HCT116 (cell line): ENCODE measurements around the gene IFITM10. TPM values are rescaled to one million over a fixed set of nuclear protein-coding genes. Genes with fewer than 3 reads are reported as not detected.

Source experiments
- ATAC-seq: fragments of 200-7000 bp; cut with Tn5 transposase; 2 replicates; pipeline ENCODE4 v1.9.1; 2020; ENCODE audit warnings: mild to moderate bottlenecking, moderate library complexity
- BruUV-seq: library from RNA; stranded (reverse); fragments of 400-500 nt; replicated peaks from 2 replicates; lab custom pipeline; 2021; lab: Mats Ljungman, UMichigan
- CTCF ChIA-PET: fragments of 300-600 bp; sonication (Branson Sonifier 250); formaldehyde crosslinking; loops from one replicate; lab custom pipeline; 2021; ENCODE audit warnings: antibody characterized with exemption; lab: Charles Lee
- POLR2A ChIA-PET: fragments of 300-600, 350-600 bp; sonication (Branson Sonifier 250); formaldehyde crosslinking; loops from one replicate; lab custom pipeline; 2021; ENCODE audit warnings: antibody characterized with exemption; lab: Charles Lee
- RAD21 ChIA-PET, 2 experiments: fragments of 300-600 bp; sonication (Branson Sonifier 250); formaldehyde crosslinking; loops; one replicate each; lab custom pipeline; 2023; ENCODE audit warnings: low total read pairs in 2 of 2; ENCODE audit not compliant: uncharacterized antibody in 2 of 2, unreplicated experiment in 2 of 2, low non-redundant PET in 1 of 2; lab: Charles Lee
- DNase-seq: peaks from one replicate; pipeline ENCODE4 v3.0.0-alpha.2; 2010; ENCODE audit warnings: low read depth, low spot score
- H2AFZ ChIP-seq: fragments of 200-600 bp; shearing (Covaris generic), sonication (generic); 2 replicates; pipeline ENCODE4 v1.6.1; 2017; ENCODE audit warnings: low read depth, mixed run types, mixed read lengths, antibody characterized with exemption, low read length; ENCODE audit not compliant: poor library complexity, severe bottlenecking
- H3K27ac ChIP-seq: 2 replicates; pipeline ENCODE4 v1.5.1; 2012; ENCODE audit warnings: low read depth, low read length
- H3K27me3 ChIP-seq: fragments of 200-600 bp; sonication (generic); 2 replicates; pipeline ENCODE4 v1.6.1; 2016; ENCODE audit warnings: mixed run types, low read length, mixed read lengths; ENCODE audit not compliant: insufficient read depth
- H3K36me3 ChIP-seq, 2 experiments: fragments of 200-500 bp in 1 of 2; fragments of 200-600 bp in 1 of 2; sonication (Bioruptor generic) in 1 of 2; sonication (generic) in 1 of 2; 2 replicates each; pipeline versions ENCODE4 v1.5.1 to v1.6.1; 2014 to 2016; ENCODE audit warnings: low read length in 2 of 2, inconsistent platforms in 1 of 2, mixed read lengths in 1 of 2, mixed run types in 1 of 2; ENCODE audit not compliant: insufficient read depth in 2 of 2, control insufficient read depth in 1 of 2
- H3K4me1 ChIP-seq, 2 experiments: fragments of 200-600 bp in 1 of 2; sonication (generic) in 1 of 2; 2 replicates each; pipeline versions ENCODE4 v1.5.1 to v1.6.1; 2012 to 2017; ENCODE audit warnings: low read length in 2 of 2, inconsistent platforms in 1 of 2, mild to moderate bottlenecking in 1 of 2, mixed read lengths in 1 of 2, mixed run types in 1 of 2, moderate library complexity in 1 of 2; ENCODE audit not compliant: insufficient read depth in 2 of 2, control insufficient read depth in 1 of 2
- H3K4me2 ChIP-seq: fragments of 200-600 bp; sonication (generic); 2 replicates; pipeline ENCODE4 v1.6.1; 2017; ENCODE audit warnings: mixed run types, low read length, mixed read lengths
- H3K4me3 ChIP-seq, 2 experiments: fragments of 200-600 bp in 1 of 2; sonication (generic) in 1 of 2; replicated peaks in 1 of 2; 2 replicates each; pipeline ENCODE4 v1.5.1; 2011 to 2016; ENCODE audit warnings: low read length in 2 of 2, control low read depth in 1 of 2, low read depth in 1 of 2, mild to moderate bottlenecking in 1 of 2, mixed read lengths in 1 of 2, mixed run types in 1 of 2
- H3K79me2 ChIP-seq: fragments of 200-600 bp; sonication (generic); 2 replicates; pipeline ENCODE4 v1.6.1; 2017; ENCODE audit warnings: mild to moderate bottlenecking, mixed run types, low read length, moderate library complexity, mixed read lengths; ENCODE audit not compliant: insufficient read depth
- H3K9ac ChIP-seq: fragments of 200-600 bp; sonication (generic); 2 replicates; pipeline ENCODE4 v1.6.1; 2016; ENCODE audit warnings: low read length, mixed read lengths
- H3K9me2 ChIP-seq: fragments of 200-600 bp; sonication (generic), shearing (Covaris generic); 2 replicates; pipeline ENCODE4 v1.6.1; 2017; ENCODE audit warnings: mixed run types, mild to moderate bottlenecking, moderate library complexity; ENCODE audit not compliant: insufficient read depth
- H3K9me3 ChIP-seq, 2 experiments: fragments of 200-500 bp in 1 of 2; fragments of 200-600 bp in 1 of 2; sonication (Bioruptor generic) in 1 of 2; sonication (generic) in 1 of 2; 2 replicates each; pipeline ENCODE4 v1.6.1; 2014 to 2017; ENCODE audit warnings: low read length in 2 of 2, mixed read lengths in 2 of 2, inconsistent platforms in 1 of 2, low read depth in 1 of 2, mild to moderate bottlenecking in 1 of 2, mixed run types in 1 of 2, moderate library complexity in 1 of 2; ENCODE audit not compliant: control insufficient read depth in 1 of 2, insufficient read depth in 1 of 2
- H4K20me1 ChIP-seq: fragments of 200-600 bp; sonication (generic), shearing (Covaris generic); 2 replicates; pipeline ENCODE4 v1.6.1; 2017; ENCODE audit warnings: mixed run types, mild to moderate bottlenecking, moderate library complexity; ENCODE audit not compliant: insufficient read depth
- ATF3 ChIP-seq: IDR thresholded peaks from 2 replicates; pipeline ENCODE4 v1.6.1; 2012
- CEBPB ChIP-seq: IDR thresholded peaks from 2 replicates; pipeline ENCODE4 v1.6.1; 2012; ENCODE audit warnings: low read depth
- CTCF ChIP-seq, 3 experiments: fragments of 200-600 bp in 1 of 3; sonication (generic) in 1 of 3; IDR thresholded peaks in 2 of 3; conservative IDR thresholded peaks in 1 of 3; 2 replicates each; pipeline ENCODE4 v1.5.1; 2012 to 2017; ENCODE audit warnings: low read depth in 2 of 3, low read length in 2 of 3, antibody characterized with exemption in 1 of 3, borderline replicate concordance in 1 of 3, control low read depth in 1 of 3, mild to moderate bottlenecking in 1 of 3, mixed read lengths in 1 of 3, mixed run types in 1 of 3, moderate library complexity in 1 of 3; ENCODE audit not compliant: insufficient read depth in 1 of 3
- EGR1 ChIP-seq: IDR thresholded peaks from 2 replicates; pipeline ENCODE4 v1.6.1; 2012; ENCODE audit warnings: low read depth
- EZH2phosphoT487 ChIP-seq: fragments of 200-600 bp; IDR thresholded peaks from 2 replicates; pipeline ENCODE4 v1.6.1; 2018; ENCODE audit warnings: antibody characterized with exemption, borderline replicate concordance
- JUND ChIP-seq: IDR thresholded peaks from 2 replicates; pipeline ENCODE4 v1.6.1; 2012
- RAD21 ChIP-seq: IDR thresholded peaks from 2 replicates; pipeline ENCODE4 v1.6.1; 2012; ENCODE audit warnings: low read depth, mild to moderate bottlenecking
- REST ChIP-seq: IDR thresholded peaks from 2 replicates; pipeline ENCODE4 v1.6.1; 2012; ENCODE audit warnings: low read depth
- SIN3A ChIP-seq: IDR thresholded peaks from 2 replicates; pipeline ENCODE4 v1.6.1; 2012; ENCODE audit warnings: low read depth
- TCF7L2 ChIP-seq: IDR thresholded peaks from 2 replicates; pipeline ENCODE4 v1.7.0; 2011; ENCODE audit warnings: borderline replicate concordance, inconsistent platforms; ENCODE audit not compliant: insufficient read depth, insufficient read length; ENCODE audit errors: extremely low read depth
- YY1 ChIP-seq: IDR thresholded peaks from 2 replicates; pipeline ENCODE4 v1.6.1; 2011; ENCODE audit warnings: low read length, low read depth, moderate library complexity, mild to moderate bottlenecking; ENCODE audit not compliant: insufficient replicate concordance; ENCODE audit errors: extremely low read depth
- intact Hi-C: fragments of 100-400 bp; cut with micrococcal nuclease; formaldehyde crosslinking; loops from 2 replicates; pipeline ENCODE4 v1.10.0; 2022
- total RNA-seq: library from RNA; stranded (reverse); gene quantifications from one replicate; pipeline ENCODE4 v1.2.1, GENCODE V29; 2021; ENCODE audit not compliant: unreplicated experiment

The IFITM10 gene
- total RNA-seq, 1 experiment from 2014 or later: 1.9 TPM

GRCh38 chr11:1779806-1780699 is 29.7 kb upstream of the IFITM10 start:
- POLR2A ChIA-PET: no interaction called here
- RAD21 ChIA-PET: no interaction called here
- Histone ChIP-seq H3K4me3 (no peak overlapping the region), H3K4me2 (no peak overlapping the region), H4K20me1 (no peaks in the 10 kb centered on the region), H3K36me3 (no peaks in the 10 kb centered on the region), H3K9me3 (no peaks in the 10 kb centered on the region), H3K27ac (no peak overlapping the region), H3K9ac (no peak overlapping the region), H3K27me3 (no peaks in the 10 kb centered on the region), H3K4me1 (peaks cover 3 to 15% of the 10 kb centered on the region in 2 experiments; a peak in 3 of 4 replicates), H3K79me2 (no peaks in the 10 kb centered on the region), H2AFZ (no peak overlapping the region), H3K9me2 (no peaks in the 10 kb centered on the region)
- no peak for TF ChIP-seq EGR1
- no peak for TF ChIP-seq TCF7L2
- no peak for TF ChIP-seq YY1
- no peak for TF ChIP-seq EZH2phosphoT487
- no peak for TF ChIP-seq RAD21
- TF ChIP-seq CTCF (IDR thresholded peaks at IDR 0.05 in 2 of 3, conservative IDR thresholded peaks at IDR 0.05 in 1 of 3; ENCODE audit: borderline replicate concordance in 1 of 3, insufficient read depth in 1 of 3, low read depth in 2 of 3, low read length in 2 of 3): no peak
- no peak for TF ChIP-seq ATF3
- no peak for TF ChIP-seq JUND
- no peak for TF ChIP-seq REST
- TF ChIP-seq SIN3A: no peak
- TF ChIP-seq CEBPB: no peak
- CTCF ChIA-PET: no interaction called here
- no TSS peak for BruUV-seq
- DNase-seq (no peak), ATAC-seq (no peak)
- intact Hi-C loops: no loop called here
